ENCODE results near the gene AXDND1.
"Not testable (repeated sequence)": the region's sequence is repeated elsewhere in the genome, so short reads cannot be mapped to it uniquely, and the experiment has no call there.

The AXDND1 gene

GRCh38 chr1:179490611-179491010 lies 124.8 kb downstream of the AXDND1 start:
- no peak for DNase-seq

DNA sequence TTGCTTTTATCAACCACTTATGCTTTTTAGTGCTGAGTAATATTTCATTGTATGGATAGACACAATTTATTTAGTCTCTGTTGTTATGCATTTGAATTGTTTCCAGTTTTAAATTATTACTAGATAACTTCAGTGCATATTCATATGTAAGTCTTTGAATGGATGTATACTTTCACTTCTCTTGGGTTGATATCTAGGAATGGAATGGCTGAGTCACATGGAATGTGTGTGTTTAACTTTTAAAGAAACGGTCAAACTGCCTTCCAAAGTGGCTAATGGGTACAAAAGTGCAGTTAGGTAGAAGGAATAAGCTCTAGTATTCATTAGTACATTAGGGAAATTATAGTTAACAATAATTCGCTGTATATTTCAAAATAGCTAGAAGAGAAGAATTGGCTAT lies 127.6 kb downstream of the AXDND1 start:
- no peak for DNase-seq

DNA sequence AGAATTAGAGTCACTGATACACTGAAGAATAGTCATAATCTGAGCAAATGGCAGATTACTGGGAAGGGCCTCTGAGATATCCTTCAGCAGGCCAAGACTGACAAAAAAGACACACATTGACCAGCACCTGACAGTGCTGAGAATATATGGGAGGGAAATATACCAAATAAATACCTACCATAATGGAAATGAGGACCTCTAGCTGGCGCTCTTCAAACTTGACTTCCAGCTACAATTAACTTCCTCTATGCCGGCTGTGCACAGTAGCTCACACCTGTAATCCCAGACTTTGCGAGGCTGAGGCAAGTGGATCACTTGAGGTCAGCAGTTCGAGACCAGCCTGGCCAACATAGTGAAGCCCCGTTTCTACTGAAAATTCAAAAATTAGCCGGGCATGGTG lies 140.4 kb downstream of the AXDND1 start:
- DNase-seq = no peak

DNA sequence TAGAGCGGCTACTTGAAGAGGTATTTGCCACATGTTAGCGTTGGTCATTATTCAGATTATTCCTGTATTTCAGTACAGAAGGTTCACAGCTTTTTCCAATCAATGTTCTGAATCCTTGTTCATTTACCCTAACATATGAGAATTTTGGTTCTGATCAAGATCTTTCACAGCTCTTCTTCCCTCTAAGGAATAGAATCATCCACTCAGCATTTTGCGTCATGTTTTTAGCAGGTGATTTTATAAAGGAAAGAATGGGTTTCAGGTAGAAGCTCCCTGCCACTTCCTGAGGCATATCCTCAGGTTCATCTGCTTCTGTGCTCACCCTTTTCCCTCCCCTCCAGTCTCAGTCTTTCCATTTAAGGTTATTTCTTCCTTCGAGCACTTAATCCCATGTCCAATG lies 143.6 kb downstream of the AXDND1 start:
- no peak for DNase-seq

GRCh38 chr1:179510038-179510437 lies 144.3 kb downstream of the AXDND1 start:
- DNase-seq = no peak

- no peak for DNase-seq
These were observed 151.4 kb downstream of the AXDND1 start for GRCh38 chr1:179516976-179517705.

DNA sequence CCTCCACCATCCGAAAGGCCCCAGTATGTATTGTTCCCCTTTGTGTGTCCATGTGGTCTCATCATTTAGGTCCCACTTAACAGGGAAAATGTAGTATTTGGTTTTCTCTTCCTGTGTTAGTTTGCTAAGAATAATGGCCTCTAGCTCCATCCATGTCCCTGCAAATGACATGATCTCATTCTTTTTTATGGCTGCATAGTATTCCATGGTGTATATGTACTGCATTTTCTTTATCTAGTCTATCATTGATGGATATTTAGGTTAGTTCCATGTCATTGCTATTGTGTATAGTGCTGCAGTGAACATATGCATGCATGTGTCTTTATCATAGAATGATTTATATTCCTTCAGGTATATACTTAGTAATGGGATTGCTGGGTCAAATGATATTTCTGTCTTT lies 152.8 kb downstream of the AXDND1 start:
- not testable (repeated sequence) for DNase-seq

DNA sequence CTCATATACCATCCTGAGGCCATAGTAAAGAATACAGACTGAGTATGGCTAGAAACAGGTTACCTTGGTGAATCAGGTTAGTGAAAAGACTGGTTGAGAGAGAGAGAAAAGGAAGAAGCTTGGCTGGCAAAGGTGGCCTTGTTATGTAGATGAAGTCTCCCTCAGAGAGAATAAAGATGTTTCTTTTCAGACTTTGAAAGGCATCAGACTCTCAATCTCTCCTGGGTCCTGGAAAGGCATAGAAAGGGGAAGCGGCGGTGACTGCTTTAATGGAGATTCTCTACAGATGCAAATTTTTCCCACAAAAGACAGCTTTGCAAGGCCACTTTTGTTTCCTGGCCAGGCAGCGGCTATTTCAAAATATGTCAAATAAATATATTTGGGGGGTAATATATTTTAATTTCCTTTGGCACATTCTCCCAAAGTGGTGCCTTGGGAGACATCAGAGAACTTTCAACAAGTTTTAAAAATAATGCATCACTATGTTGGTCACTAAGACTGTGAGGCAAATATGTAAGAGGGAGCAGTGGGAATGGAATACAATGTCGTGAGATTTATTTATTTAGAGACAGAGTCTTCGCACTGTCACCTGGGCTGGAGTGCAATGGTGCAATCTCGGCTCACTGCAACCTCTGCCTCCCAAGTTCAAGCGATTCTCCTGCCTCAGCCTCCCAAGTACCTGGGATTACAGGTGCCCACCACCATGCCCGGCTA lies 163.9 kb downstream of the AXDND1 start:
- no peak for DNase-seq

- DNase-seq = no peak
These were observed 164.6 kb downstream of the AXDND1 start for GRCh38 chr1:179530352-179530751.

- no peak for DNase-seq
These were observed 176.0 kb downstream of the AXDND1 start for GRCh38 chr1:179541774-179542173.

DNA sequence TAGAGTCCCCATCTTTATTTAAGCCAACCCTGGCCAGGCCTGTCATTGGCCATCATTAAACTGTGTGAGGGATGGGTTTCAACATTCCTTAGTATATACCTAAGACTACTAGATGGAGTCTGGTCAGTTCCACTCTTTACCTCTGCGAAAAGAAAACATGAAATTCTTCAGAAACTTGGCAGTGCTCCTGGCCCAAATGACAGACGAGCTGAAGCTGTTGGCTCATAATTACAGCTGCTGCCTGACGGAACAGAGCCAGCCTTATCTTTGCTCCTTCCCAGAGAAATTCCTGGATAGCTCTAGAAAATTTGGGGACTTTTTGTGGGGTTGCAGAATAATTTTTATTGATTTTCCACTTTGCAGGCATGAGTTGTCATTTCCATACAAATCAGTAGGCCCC lies 179.6 kb downstream of the AXDND1 start:
- no peak for DNase-seq

DNA sequence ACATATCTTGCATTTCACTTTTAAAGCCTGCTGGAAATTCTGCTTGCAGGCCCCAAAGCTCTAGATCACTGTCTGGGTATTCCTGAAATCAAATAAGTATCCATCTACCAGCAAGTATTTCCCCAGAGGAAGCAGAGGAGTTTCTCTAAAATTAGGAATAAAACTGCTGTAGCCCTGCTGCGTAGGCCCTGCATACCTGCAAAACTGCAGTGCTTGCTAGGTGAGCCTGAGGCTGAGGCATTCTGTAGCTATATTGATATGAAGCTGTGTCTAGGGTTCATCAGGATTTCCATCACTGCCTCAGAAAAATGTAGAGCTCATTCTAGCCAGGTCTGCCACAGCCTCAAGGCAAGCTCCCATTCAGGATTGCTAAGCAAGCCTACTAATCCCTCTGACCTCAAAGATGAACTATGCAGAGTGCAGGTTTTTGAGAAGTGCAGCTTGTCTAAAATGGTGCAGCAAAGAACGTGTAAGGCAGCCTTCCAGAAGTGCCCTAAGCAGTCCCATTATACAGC lies 181.3 kb downstream of the AXDND1 start:
- no peak for DNase-seq

DNA sequence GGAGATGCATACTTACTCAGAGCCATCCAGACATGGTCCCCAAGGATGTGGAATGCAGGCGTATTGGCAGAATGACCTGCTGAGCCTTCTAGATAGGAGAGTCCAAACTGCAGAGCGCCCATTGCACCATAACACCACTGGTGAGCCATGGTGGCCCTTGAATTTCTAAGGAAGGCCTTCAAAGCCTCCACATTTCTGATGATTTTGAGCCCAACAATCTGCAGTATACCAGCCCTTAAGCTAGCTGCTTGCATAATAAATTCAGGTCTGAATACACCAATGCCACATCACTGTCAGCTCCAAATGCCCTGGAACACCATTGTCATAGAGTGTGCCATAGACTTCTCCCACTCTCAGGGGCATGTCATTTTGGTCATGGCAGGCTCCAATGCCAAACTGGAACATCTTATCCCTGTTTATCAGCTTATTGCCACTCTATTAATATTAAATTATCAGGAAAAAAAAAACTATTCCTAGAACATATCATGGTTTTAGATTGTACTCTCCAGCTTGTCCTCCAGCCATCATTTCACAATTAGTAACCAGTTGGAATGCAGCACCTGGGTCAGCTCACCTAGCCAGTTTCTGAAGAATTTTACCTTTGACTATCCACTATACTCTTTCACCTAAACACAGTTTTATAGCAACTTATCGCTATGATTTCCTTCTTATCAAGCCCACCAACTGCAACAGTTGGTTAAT lies 183.0 kb downstream of the AXDND1 start:
- no peak for DNase-seq

GRCh38 chr1:179549368-179549700 lies 183.6 kb downstream of the AXDND1 start:
- DNase-seq = no peak

- no peak for DNase-seq
These were observed 185.2 kb downstream of the AXDND1 start for GRCh38 chr1:179550746-179551682.

- no peak for DNase-seq
These were observed 188.7 kb downstream of the AXDND1 start for GRCh38 chr1:179554427-179554826.

GRCh38 chr1:179558078-179558477 lies 192.3 kb downstream of the AXDND1 start:
- no peak for DNase-seq

GRCh38 chr1:179575497-179576314 lies 209.9 kb downstream of the AXDND1 start, which contains the start of gene NPHS2:
Gene NPHS2, minus strand, starts transcription at chr1:179575948. Its CDS starts 84 bp downstream, at chr1:179575864.
- no peak for DNase-seq

- DNase-seq = no peak
These were observed 210.7 kb downstream of the AXDND1 start for GRCh38 chr1:179576509-179576908.

DNA sequence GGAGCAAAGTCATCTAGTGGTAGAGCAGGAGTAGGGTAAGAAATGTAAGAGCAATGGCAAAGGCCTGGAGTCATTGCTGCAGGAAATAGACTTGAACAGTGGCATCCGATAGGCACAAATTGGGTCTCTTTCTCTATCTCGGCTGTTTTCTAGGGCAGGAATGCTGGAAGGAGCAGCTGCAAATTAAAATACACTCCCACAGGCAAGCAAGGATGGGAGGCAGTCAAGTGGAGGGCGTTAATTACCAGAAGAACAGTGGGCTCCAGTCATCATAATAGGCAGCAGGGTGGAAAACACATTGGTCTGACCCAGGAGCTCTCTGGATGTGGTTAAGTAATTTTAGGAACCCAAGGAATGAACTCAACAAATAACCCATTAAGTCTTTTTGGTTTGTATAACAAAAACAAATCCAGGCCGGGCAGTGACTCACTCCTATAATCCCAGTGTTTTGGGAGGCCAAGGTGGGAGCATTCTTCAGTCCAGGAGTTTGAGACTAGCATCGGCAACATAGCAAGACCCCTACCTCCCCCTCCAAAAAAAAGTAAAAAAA lies 218.1 kb downstream of the AXDND1 start:
- DNase-seq = no peak

DNA sequence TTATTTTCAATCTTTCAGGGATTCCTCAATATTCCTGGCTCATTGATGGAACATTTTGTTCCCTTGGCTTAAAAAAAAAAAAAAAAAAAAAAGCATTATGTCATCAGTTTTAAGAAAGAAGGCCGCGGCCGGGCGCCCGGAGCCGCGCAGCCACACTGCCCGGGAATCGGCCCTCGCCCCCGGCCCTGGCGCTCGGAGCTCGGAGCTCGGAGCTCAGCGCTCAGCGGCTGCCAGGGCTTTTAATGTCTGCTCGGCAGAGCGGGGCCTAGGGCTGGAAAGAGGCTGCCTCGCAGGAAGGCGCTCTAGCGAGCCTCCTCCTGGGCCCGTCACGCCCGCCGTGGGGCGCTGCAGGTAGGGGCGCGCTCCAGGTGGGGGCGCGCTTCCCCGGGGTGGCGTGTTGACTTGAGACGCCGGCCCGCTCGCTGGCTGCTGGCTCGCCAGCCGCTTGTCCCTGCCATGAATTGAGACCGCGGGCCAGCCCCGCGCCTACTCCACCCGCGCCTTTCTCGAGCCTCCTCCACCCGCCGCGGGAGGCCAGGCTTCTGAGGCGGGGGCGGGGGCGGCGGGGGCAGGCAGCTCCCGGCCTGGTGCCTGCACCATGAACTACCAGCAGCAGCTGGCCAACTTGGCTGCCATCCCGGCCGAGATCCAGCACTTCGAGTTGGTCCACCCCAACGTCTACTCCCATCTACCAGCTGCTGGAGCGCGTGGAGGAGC lies 220.5 kb downstream of the AXDND1 start:
- DNase-seq = peak in 1 of 2 experiments; percentile 34

All from activated T-cell treated with anti-CD3 and anti-CD28 coated beads, Interleukin-2, amount 50 U/mL, for 48 hours (primary cell).